Cerebellar nuclear complex (tissue), 1 donor: ENCODE results near the gene FAM174B.

Experiments
- DNase-seq, 2 experiments: peaks; one replicate each; lab custom pipeline; 2025; lab: John Stamatoyannopoulos, UW

FAM174B gene

GRCh38 chr15:92638709-92639365 lies 16.7 kb downstream of the FAM174B start:
- DNase-seq = no peak

- DNase-seq = no peak
Observed at GRCh38 chr15:92638291-92638708, 17.3 kb downstream of the FAM174B start.

- no peak for DNase-seq
Observed at GRCh38 chr15:92637626-92638025, 17.9 kb downstream of the FAM174B start.

GRCh38 chr15:92636908-92637481 lies 18.6 kb downstream of the FAM174B start:
- no peak for DNase-seq

GRCh38 chr15:92636401-92636907 lies 19.1 kb downstream of the FAM174B start:
- DNase-seq = no peak

GRCh38 chr15:92634671-92635201 lies 20.8 kb downstream of the FAM174B start:
- DNase-seq = no peak

GRCh38 chr15:92634060-92634459 lies 21.5 kb downstream of the FAM174B start:
- no peak for DNase-seq

- no peak for DNase-seq
Observed at GRCh38 chr15:92633418-92633817, 22.2 kb downstream of the FAM174B start.

GRCh38 chr15:92633001-92633400 lies 22.6 kb downstream of the FAM174B start:
- no peak for DNase-seq

- no peak for DNase-seq
Observed at GRCh38 chr15:92631721-92632120, 23.9 kb downstream of the FAM174B start.

GRCh38 chr15:92629975-92630626 lies 25.5 kb downstream of the FAM174B start:
- no peak for DNase-seq

GRCh38 chr15:92629276-92629974 lies 26.1 kb downstream of the FAM174B start:
- no peak for DNase-seq

GRCh38 chr15:92627014-92627413 lies 28.6 kb downstream of the FAM174B start:
- DNase-seq = no peak

GRCh38 chr15:92625251-92625980 lies 30.2 kb downstream of the FAM174B start:
- DNase-seq = no peak

GRCh38 chr15:92624401-92624991 lies 31.1 kb downstream of the FAM174B start:
- DNase-seq = no peak

GRCh38 chr15:92623435-92623834 lies 32.1 kb downstream of the FAM174B start:
- DNase-seq = no peak

GRCh38 chr15:92621972-92622533 lies 33.5 kb downstream of the FAM174B start:
- no peak for DNase-seq

GRCh38 chr15:92620991-92621390 lies 34.6 kb downstream of the FAM174B start:
- no peak for DNase-seq

GRCh38 chr15:92619145-92620101 lies 36.2 kb downstream of the FAM174B start:
- DNase-seq = no peak
